Activated CD8-positive, alpha-beta memory T cell treated with anti-CD3 and anti-CD28 coated beads for 1 hour (primary cell): ENCODE measurements around the gene ARAP1.

Experiments
- DNase-seq, 2 donors: peaks; one replicate each; pipeline ENCODE4 v3.0.0-alpha.2; 2020; ENCODE audit warnings: low read depth in 1 of 2; ENCODE audit errors: extremely low read depth in 1 of 2

Gene ARAP1

GRCh38 chr11:72705442-72706365 is 46.5 kb downstream of the ARAP1 start:
- DNase-seq, result no peak

DNA sequence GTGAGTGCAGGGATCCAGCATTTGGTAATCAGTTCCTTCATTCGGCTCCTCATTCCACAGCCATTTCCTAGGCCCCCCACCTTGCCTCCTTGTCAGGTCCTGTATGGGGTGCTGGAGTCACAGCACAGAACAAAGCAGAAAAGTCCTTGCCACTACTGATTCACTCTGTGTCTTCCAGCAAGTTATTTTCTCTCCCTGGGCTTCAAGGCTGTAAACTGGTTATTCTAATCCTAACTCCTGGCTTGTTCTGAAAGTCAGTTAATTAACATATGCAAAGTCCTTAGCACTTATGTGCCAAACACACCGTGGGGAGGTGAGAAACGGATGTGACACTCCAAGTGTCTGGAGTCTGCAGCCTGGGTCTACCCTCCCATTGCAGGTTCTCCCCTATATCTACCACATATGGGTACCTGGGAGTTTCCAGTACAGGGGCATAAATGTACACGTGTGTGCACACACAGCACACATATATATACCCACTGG is 47.4 kb downstream of the ARAP1 start:
- no peak for DNase-seq

GRCh38 chr11:72704028-72704782 is 48.0 kb downstream of the ARAP1 start:
- no peak for DNase-seq

DNA sequence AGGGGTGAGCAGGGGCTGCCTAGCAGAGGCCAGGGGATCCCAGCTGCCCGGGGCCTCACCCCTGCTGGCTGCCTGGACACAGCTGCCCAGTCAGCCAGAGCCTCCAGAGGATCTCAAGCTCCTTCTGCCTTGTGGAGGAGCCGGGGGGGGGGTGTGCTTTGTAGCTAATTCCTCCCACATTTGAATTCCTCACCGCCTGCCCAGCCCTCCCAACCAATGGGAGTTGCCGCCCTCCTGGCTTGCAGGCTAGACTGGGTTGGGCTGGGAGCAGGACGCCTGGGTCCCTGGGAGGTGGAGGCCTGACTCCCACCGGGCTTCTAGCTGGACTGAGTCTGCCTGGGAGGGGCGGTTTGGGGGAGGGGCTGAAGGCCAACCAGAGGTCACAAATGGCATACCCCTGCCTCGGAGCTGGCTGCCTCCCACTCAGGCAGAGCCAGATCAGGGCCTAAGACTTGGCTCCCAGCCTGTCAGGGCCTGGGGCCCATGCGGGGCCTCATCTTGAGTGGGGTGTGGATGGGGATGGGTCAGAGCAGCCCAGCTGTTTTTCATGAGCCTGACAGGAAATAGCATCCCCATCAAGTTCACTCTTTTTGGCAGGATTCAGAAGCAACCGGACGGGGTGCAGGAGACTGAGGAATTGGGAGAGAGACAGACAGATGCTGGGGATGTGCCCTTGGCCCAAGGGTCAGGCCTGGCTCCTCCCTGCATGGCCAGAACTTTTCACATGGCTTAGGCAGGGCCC is 48.8 kb downstream of the ARAP1 start:
- DNase-seq, result no peak

DNA sequence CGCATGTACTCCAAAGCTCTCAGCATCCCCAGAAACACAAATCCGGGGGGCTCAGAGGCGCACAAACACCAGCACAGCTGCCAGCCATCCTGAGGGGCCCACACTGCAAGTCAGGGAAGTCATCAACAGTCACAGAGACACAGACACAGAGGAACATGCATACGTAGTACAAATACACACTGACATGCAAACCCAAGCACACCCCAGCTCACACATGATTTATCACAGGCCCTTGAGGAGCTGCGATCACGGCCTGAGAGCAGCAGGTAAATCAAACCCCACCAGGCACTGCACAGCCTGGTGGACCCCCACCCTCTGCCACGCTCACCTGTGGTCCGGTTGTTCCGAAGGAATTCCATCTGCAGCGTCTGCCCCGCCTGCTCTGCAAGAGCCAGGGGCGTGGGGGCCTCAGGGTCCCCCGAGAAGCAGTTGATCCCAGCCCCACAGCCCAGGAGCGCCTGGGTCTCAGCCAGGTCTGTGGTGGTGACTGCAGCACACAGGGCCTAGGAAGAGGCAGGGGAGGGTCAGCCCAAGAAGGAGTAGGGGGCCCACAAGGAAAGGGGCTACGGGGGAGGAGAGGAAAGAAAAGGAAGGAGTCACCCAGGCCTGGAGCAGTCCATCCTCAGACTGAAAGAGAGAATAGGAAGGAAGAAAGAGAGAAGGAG is 49.5 kb downstream of the ARAP1 start:
- no peak for DNase-seq

GRCh38 chr11:72702096-72702495 is 50.1 kb downstream of the ARAP1 start:
- DNase-seq, result no peak

GRCh38 chr11:72701466-72701865 is 50.7 kb downstream of the ARAP1 start:
- no peak for DNase-seq

- DNase-seq, result no peak
Observed at GRCh38 chr11:72700146-72700545, 52.1 kb downstream of the ARAP1 start.

DNA sequence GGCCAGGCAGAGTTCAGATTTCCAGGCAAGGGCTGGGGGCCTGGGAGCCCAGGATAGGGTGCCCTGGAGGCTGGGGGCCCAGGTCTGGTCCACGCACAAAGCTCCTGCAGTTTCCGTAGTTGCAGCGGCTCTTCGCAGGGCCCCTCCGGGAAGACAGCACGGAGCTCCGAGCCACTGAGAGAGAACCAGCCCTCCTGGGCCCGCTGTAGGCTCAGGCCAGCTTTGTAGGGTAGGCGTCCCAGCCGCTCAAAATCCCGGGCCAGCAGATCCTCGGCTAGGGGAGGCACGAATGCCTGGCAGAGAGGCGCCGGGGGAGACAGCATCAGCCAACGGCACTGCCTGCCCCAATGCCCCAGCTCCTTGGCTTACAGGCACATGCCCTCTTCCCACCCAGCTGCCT is 54.4 kb downstream of the ARAP1 start:
- DNase-seq, result no peak

DNA sequence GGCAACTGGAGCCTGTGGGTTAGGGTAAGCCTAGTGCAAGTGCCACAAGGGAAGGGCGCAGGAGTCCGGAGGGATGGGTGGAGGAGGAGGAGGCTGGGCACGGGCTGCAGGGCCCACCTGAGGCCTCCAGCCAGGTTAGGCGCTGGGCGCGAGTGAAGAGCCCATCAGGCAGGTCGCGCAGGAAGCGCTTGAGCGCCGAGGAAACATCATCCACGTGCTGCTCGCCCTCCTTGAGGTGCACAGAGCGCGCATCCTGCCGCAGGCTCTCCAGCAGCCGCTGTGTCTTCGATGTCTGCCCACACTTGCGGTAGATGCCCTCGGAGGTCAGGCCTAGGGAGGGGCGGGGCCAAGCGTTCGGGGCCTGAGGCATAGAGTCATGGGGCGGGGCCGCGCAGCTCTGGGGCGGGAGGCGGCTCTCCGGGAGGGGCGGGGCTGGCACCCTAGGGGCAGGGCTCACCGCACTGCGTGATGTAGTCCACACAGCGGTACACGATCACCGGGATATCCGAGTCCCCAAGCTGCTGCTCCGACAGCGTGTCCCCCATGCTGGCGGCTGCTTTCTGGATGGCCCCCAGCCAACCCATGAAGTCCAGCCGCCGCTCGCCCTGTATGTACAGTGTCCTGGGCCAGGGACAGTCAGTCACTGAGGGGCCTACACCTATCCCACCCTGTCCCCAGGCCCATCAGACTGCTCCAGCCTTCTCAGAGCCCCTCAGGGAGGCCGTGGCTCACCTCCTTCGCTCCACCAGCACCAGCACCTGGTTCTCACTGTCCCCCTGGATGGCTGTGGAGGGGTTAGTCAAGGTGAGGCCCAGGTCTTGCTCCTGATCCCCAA is 55.1 kb downstream of the ARAP1 start:
- DNase-seq, result no peak

DNA sequence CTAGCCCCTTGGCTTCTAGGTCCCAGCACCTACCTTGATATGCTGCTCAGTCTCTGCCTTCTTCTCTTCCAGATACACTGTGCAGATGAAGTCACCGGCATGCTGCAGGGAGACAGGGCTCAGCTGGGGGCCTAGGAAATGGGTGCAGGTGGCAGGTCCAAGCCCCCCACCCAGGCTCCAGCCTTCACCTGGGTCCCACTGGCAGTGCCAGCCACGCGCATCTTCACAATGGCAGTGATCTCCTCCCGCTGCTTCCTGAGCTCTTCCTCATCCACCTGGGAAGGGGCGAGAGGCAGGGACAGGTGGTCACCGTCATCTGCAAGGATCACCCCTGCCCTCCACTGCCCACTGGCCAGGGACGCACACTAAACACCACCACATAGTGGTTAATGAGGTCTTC is 56.9 kb downstream of the ARAP1 start:
- no peak for DNase-seq

- no peak for DNase-seq
Observed at GRCh38 chr11:72693271-72693968, 58.8 kb downstream of the ARAP1 start.

DNA sequence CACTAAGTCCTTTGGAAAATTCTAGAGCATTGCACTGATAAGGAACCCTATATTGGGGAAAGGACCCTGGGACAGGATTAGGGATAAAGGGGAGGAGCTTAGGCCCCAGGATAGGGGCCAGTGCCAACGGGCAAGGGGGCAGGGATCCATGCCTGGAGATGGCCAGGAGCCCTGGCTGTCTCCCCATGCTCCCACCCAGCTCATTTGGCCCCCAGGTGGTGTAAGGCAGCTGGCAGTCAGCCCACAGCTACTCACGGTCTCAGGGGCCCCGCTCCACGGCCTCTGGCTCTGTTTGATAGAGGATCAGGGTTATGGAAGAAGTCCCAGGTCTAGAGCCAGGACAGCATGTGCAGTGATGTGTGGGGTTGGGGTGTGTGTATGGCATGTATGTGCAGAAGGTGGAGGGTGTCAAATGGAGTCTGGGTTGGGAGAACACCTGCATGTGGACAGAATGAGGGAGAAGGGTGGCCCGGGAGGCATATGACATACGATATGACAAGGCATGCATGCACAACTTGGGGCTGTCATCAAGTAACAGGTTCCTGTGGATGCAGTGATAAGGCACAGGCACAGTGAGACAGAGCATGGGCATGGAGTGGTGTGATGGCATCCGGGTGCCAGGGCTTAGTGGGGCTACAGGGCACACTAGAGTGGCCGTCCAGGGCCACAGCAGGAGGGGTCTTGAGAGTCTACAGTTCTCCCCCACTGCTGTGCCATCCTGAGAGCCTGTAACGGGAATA is 59.5 kb downstream of the ARAP1 start:
- DNase-seq, result no peak

GRCh38 chr11:72690166-72690565 is 62.0 kb downstream of the ARAP1 start:
- DNase-seq, result no peak

DNA sequence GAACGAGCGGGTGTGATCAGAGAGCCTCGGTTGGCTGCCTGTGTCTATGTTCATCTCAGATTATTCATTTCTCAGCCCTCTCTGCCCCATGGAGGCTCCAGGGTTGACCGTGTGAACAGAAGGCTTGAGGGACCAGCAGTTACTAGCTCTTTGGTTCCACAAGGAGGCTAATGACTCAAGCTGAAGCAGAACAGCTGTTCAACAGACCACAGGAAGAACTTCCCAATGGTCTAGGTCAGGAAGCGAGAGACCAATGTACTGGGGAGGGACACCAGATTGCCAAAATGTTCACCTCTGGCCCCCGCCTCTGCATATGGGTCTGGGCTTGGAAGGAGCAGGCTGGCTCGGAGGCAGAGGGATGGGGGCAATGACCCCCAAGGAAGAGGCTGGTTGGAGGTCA is 63.3 kb downstream of the ARAP1 start:
- DNase-seq, result no peak

DNA sequence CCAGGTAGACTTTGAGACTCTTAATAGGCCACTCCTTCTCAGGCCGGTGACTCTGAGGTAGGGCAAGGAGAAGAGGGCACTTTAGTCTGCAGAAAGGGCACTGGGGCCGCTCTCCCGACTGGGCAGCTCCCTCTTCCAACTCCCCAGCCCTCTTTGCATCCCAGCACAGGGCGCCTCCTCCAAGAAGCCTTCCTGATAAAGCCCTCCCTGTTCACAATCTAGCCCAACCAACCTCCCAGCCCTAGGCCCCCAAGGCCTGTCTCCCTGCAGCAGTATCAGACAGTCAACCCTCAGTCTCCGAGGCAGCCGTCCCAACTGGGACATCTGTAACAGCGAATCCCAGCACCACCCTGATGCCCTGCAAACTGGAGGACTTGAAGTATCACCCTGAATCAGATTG is 63.7 kb downstream of the ARAP1 start:
- no peak for DNase-seq

GRCh38 chr11:72687326-72687725 is 64.9 kb downstream of the ARAP1 start:
- DNase-seq, result no peak

DNA sequence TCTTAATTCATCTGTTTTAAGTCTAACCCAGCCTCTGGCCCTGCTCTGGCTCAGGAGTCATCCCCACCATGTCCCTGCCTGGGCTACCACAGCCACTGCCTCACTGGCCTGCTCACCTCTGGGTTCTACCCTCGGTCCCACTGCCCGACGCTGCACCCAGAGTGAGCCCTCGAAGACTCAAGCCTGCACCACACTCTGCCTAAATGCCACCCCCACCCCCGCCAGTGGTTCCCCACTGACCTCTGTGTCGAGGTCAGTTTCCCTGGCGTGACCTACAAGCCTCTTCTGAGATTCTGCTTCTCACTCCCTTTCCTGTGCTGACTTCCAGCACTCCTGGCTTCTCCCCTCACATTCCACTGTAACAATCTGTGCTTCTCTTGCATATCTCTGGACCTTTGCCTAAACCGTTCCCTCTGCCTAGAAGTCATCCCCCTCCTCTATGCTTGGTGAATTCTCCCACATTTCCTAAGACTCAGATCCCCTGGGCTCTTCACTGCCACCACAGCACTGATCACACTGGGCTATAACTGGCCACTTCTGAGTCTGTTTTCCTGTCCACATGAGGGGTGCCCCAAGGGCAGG is 65.5 kb downstream of the ARAP1 start:
- DNase-seq, result no peak
